Psoas muscle (tissue), 8 donors: ENCODE measurements around the gene RINL. TPM values are rescaled to one million over a fixed set of nuclear protein-coding genes. Genes with fewer than 3 reads are reported as not detected.
"Not testable (repeated sequence)": the region's sequence is repeated elsewhere in the genome, so short reads cannot be mapped to it uniquely, and the experiment has no call there.

ENCODE experiments used
- ATAC-seq, 4 donors: fragments of 200-7000 bp; cut with Tn5 transposase; one replicate each; pipeline ENCODE4 v1.9.1; 2020; ENCODE audit warnings: moderate library complexity in 3 of 4, mild to moderate bottlenecking in 2 of 4
- DNase-seq, 2 donors: peaks; one replicate each; pipeline ENCODE4 v3.0.0-alpha.2; 2020
- H3K27ac ChIP-seq: fragments of 200-600 bp; one replicate; pipeline ENCODE4 v1.8.0; 2022
- H3K27me3 ChIP-seq, 3 donors: fragments of 200-600 bp in 1 of 3; one replicate each; pipeline versions ENCODE4 v1.6.1 to v1.8.0; 2013 to 2022; ENCODE audit warnings: low read length in 2 of 3, mild to moderate bottlenecking in 2 of 3, moderate library complexity in 1 of 3; ENCODE audit not compliant: insufficient read depth in 3 of 3
- H3K36me3 ChIP-seq, 2 donors: fragments of 200-600 bp in 1 of 2; one replicate each; pipeline versions ENCODE4 v1.6.1 to v1.8.0; 2013 to 2022; ENCODE audit warnings: low read depth in 1 of 2, mild to moderate bottlenecking in 1 of 2, moderate library complexity in 1 of 2; ENCODE audit not compliant: insufficient read depth in 1 of 2
- H3K4me1 ChIP-seq: fragments of 200-600 bp; one replicate; pipeline ENCODE4 v1.8.0; 2022
- H3K4me3 ChIP-seq: fragments of 200-600 bp; one replicate; pipeline ENCODE4 v1.8.0; 2022; ENCODE audit warnings: mild to moderate bottlenecking
- H3K9me3 ChIP-seq: fragments of 200-600 bp; one replicate; pipeline ENCODE4 v1.8.0; 2022
- WGBS, 3 donors: extraction: QIAGEN DNeasy Blood & Tissue Kit; methylation state at CpG; one replicate each; pipeline versions ENCODE4 v1.1.6 to v1.1.7; 2013; 5-methylcytosine and 5-hydroxymethylcytosine counted together
- intact Hi-C, 2 donors: fragments of 100-400 bp; cut with DNase I; formaldehyde crosslinking; loops; one replicate each; pipeline versions ENCODE4 v1.11.0 to v1.14.2; 2022
- polyA plus RNA-seq, 3 donors: library from polyadenylated mRNA; stranded (reverse); fragments of 200-250 nt; gene quantifications; one replicate each; pipeline ENCODE4 v1.2.3, GENCODE V29; 2013
- total RNA-seq, 4 donors: library from RNA; stranded (reverse); fragmentation: NEBNext Ultra II Directional in 2 of 4; extraction: Animal tissue kit (Norgen Biotek cat#: 25700) in 2 of 4; gene quantifications; one replicate each; pipeline versions ENCODE4 v1.2.1 to v1.2.4, GENCODE V29; 2021 to 2023
- TF ChIP-seq, protein P1 (sequence below): fragments of 200-600 bp; IDR thresholded peaks from one replicate; pipeline ENCODE4 v1.8.0; 2022; ENCODE audit warnings: antibody characterized with exemption
- donor health status: healthy with polysubstance abuse.
- donor health status: DM: no; HTN: no; CAD: no; lungs with moderate emphysema.
- donor health status: Bipolar disorder and iron deficiency.
- donor health status: healthy.
- donor health status: DM: yes; HTN: yes; CAD: no.
- donor health status: DM: no; HTN: no; CAD: no.
- donor health status: DM: no; HTN: no; CAD: no.
- donor health status: DM: yes; HTN: yes; CAD: no.

The RINL gene
- total and polyA plus RNA-seq, 7 donors, result 1.5 to 4.8 (median 2.2) TPM

DNA sequence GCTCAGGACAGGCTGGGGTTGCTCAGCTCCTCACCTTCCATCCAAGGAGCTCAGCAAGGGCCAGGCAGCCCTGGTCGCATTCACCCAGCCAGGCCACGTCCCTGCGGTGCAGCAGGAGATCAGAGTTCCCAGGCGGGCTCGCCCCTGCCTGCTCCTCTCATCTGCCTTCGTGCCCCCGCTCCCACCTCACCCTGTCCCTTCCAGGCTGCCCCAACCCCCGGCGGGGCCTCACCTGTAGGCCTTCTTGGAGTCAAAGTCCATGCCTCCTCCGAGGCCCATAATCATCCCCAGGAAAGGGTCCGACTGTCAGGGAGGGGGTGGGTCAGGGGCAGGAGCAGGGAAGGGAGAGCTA is 1.3 kb upstream of the RINL start:
- no peak overlapping the region for H3K4me3 ChIP-seq
- H3K27ac ChIP-seq, result peak overlapping the region; percentile 28
- no peaks in the 10 kb centered on the region for H3K27me3 ChIP-seq
- DNase-seq (peak in 1 of 2 donors; percentile 53), ATAC-seq (peak in 1 of 4 donors; percentile 15)
- no peaks in the 10 kb centered on the region for H3K4me1 ChIP-seq
- H3K36me3 ChIP-seq, result peaks cover 0 to 52% of the 10 kb centered on the region in 2 donors
- intact Hi-C loops, result no loop called here
- H3K9me3 ChIP-seq, result no peaks in the 10 kb centered on the region
- WGBS, 3 donors, result 82 to 85% (median 83%) methylated on average over 8 to 11 of the region's 11 CpGs
- TF ChIP-seq, protein P1, sequence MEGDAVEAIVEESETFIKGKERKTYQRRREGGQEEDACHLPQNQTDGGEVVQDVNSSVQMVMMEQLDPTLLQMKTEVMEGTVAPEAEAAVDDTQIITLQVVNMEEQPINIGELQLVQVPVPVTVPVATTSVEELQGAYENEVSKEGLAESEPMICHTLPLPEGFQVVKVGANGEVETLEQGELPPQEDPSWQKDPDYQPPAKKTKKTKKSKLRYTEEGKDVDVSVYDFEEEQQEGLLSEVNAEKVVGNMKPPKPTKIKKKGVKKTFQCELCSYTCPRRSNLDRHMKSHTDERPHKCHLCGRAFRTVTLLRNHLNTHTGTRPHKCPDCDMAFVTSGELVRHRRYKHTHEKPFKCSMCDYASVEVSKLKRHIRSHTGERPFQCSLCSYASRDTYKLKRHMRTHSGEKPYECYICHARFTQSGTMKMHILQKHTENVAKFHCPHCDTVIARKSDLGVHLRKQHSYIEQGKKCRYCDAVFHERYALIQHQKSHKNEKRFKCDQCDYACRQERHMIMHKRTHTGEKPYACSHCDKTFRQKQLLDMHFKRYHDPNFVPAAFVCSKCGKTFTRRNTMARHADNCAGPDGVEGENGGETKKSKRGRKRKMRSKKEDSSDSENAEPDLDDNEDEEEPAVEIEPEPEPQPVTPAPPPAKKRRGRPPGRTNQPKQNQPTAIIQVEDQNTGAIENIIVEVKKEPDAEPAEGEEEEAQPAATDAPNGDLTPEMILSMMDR, result no peak

- Histone ChIP-seq H3K27ac (peak overlapping the region; percentile 28), H3K27me3 (no peaks in the 10 kb centered on the region), H3K4me1 (no peaks in the 10 kb centered on the region), H3K9me3 (no peaks in the 10 kb centered on the region), H3K36me3 (peaks cover 0 to 52% of the 10 kb centered on the region in 2 donors), H3K4me3 (no peak overlapping the region)
- TF ChIP-seq, protein P1, result no peak
- DNase-seq (peak in 1 of 2 donors; percentile 46), ATAC-seq (peak in 1 of 4 donors; percentile 41)
- intact Hi-C loops, result no loop called here
- WGBS, 3 donors, result 56 to 64% (median 56%) methylated on average over 13 to 16 of the region's 16 CpGs
These were observed 712 bp upstream of the RINL start for GRCh38 chr19:38878575-38879399.

DNA sequence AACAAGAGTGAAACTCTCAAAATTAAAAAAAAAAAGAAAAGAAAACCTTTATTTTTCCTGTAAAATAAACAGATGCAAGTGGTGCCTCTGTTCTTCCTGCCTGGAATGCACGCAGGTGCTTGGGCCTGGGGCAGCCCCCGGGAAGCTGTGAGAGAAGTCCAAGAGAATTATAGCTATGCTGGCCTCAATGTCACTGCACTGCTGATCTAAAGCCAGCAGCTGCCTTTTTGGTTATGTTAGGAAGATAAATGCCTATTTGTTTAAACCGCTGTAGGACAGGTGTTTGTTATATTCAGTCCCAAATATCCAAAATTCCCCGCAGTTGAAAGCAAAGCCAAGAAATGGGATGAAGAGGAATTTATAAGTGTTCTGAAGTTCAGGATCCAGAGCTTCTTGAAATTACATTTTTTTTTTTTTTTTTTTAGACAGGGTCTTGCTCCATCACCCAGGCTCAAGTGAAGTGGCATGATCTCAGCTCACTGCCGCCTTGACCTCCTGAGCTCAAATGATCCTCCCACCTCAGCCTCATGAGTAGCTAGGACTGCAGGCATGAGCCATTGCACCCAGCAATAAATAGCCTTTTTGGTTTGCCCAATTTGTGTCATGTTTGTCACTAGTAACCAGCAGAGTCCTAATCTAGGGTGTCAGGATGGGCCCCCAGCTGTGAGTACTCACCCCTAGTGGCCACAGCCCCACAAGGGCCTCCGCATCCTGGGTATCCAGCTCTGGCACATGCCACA is 2.2 kb downstream of the RINL start:
- Histone ChIP-seq H3K36me3 (peaks cover 0 to 22% of the 10 kb centered on the region in 2 donors), H3K27ac (no peak overlapping the region), H3K4me1 (no peaks in the 10 kb centered on the region), H3K4me3 (no peak overlapping the region), H3K9me3 (no peaks in the 10 kb centered on the region), H3K27me3 (no peaks in the 10 kb centered on the region)
- intact Hi-C loops, result no loop called here
- ATAC-seq, result peak in 1 of 4 donors; percentile 2
- TF ChIP-seq, protein P1, result no peak
- peak in 1 of 2 donors; percentile 0 for DNase-seq
- WGBS, 3 donors, result 50 to 54% (median 54%) methylated on average over 6 of the region's 6 CpGs

DNA sequence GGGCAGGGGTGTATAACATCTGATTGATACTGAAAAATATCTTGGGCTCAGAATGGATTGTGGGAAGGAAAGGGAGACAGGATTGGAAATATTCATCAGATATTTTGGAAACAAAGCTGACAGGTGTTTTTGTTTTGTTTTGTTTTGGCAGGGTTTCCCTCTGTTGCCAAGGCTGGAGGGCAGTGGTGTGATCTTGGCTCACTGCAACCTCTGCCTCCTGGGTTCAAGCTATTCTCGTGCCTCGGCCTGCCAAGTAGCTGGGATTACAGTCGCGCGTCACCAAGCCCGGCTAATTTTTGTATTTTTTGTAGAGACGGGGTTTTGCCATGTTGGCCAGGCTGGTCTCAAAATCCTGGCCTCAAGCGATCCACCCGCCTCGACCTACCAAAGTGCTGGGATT is 4.7 kb downstream of the RINL start:
- not testable (repeated sequence) for H3K4me1 ChIP-seq, H3K4me3 ChIP-seq

GRCh38 chr19:38870612-38871011 is 7.5 kb downstream of the RINL start:
- TF ChIP-seq, protein P1, result no peak
- DNase-seq, result no peak
- ATAC-seq, result no peak
- Histone ChIP-seq H3K4me1 (no peaks in the 10 kb centered on the region), H3K27me3 (no peaks in the 10 kb centered on the region), H3K9me3 (no peaks in the 10 kb centered on the region), H3K27ac (peak overlapping the region; percentile 70), H3K36me3 (no peaks in the 10 kb centered on the region), H3K4me3 (peak overlapping the region; percentile 68)
- 84 to 95% (median 89%) methylated on average over 15 to 19 of the region's 19 CpGs for WGBS, 3 donors
- intact Hi-C loops, result no loop called here

More for the DNA sequence above, 4.7 kb downstream of the RINL start:
- H3K27me3 ChIP-seq, intact Hi-C loops, H3K36me3 ChIP-seq, H3K9me3 ChIP-seq, ATAC-seq, DNase-seq: not testable (repeated sequence)
- H3K27ac ChIP-seq, result peak overlapping the region; percentile 15
- WGBS, 3 donors, result 40 to 50% (median 49%) methylated on average over 10 of the region's 10 CpGs
